ENCODE data around the gene IGFBP3. TPM values are rescaled to one million over a fixed set of nuclear protein-coding genes. Genes with fewer than 3 reads are reported as not detected.

Gene IGFBP3
- total and polyA plus RNA-seq, 5 donors from 2014 or later, result 0.16 to 0.99 (median 0.19) TPM; not detected in 2

- no peaks in the 10 kb centered on the region for H3K36me3 Mint-ChIP-seq
- no peaks in the 10 kb centered on the region for H3K4me1 Mint-ChIP-seq
- no peak overlapping the region for H3K4me3 Mint-ChIP-seq
- H3K27me3 ChIP-seq (ENCODE audit: control insufficient read depth, insufficient read depth, low read length), result peaks cover 2% of the 10 kb centered on the region
- no peaks in the 10 kb centered on the region for H3K9me3 ChIP-seq (ENCODE audit: control insufficient read depth in 2 of 2, low read length in 2 of 2)
- ATAC-seq (ENCODE audit: low read depth in 2 of 2) (no peak), DNase-seq (no peak)
- H3K27me3 Mint-ChIP-seq, result peaks cover 22% of the 10 kb centered on the region
- no peak overlapping the region for H3K27ac Mint-ChIP-seq
- H3K4me1 ChIP-seq (ENCODE audit: control insufficient read depth, insufficient read depth, low read length, poor library complexity, severe bottlenecking), result no peaks in the 10 kb centered on the region
- H3K9me3 Mint-ChIP-seq, result peaks cover 0 to 1% (median 0%) of the 10 kb centered on the region in 7 donors
- no peak overlapping the region for H3K4me3 ChIP-seq (ENCODE audit: low read depth, low read length)
- no peaks in the 10 kb centered on the region for H3K36me3 ChIP-seq (ENCODE audit: control insufficient read depth, insufficient read depth, low read length)
- H3K27ac ChIP-seq (ENCODE audit: insufficient read depth, low read length, poor library complexity, severe bottlenecking), result no peak overlapping the region
Observed at GRCh38 chr7:45865594-45866410, 55.3 kb downstream of the IGFBP3 start.

GRCh38 chr7:45863715-45864114 is 57.4 kb downstream of the IGFBP3 start:
- Histone ChIP-seq H3K36me3 (ENCODE audit: control insufficient read depth, insufficient read depth, low read length) (no peaks in the 10 kb centered on the region), H3K27ac (ENCODE audit: insufficient read depth, low read length, poor library complexity, severe bottlenecking) (no peak overlapping the region), H3K27me3 (ENCODE audit: control insufficient read depth, insufficient read depth, low read length) (peaks cover 2% of the 10 kb centered on the region), H3K4me1 (ENCODE audit: control insufficient read depth, insufficient read depth, low read length, poor library complexity, severe bottlenecking) (no peaks in the 10 kb centered on the region), H3K9me3 (ENCODE audit: control insufficient read depth in 2 of 2, low read length in 2 of 2) (no peaks in the 10 kb centered on the region), H3K4me3 (ENCODE audit: low read depth, low read length) (no peak overlapping the region)
- no peak overlapping the region for H3K4me3 Mint-ChIP-seq
- peaks cover 0 to 2% (median 0%) of the 10 kb centered on the region in 7 donors for H3K9me3 Mint-ChIP-seq
- H3K36me3 Mint-ChIP-seq, result no peaks in the 10 kb centered on the region
- peaks cover 17% of the 10 kb centered on the region for H3K27me3 Mint-ChIP-seq
- no peaks in the 10 kb centered on the region for H3K4me1 Mint-ChIP-seq
- no peak overlapping the region for H3K27ac Mint-ChIP-seq
- no peak for DNase-seq
- ATAC-seq (ENCODE audit: low read depth in 2 of 2), result no peak

Other genes with a start within 250 kb of the IGFBP3 start
- gene CCDC201, start 48.2 kb downstream of the IGFBP3 start, total RNA-seq, result not detected
- gene CCDC201, start 48.2 kb downstream of the IGFBP3 start, polyA plus RNA-seq, result not detected
- gene IGFBP1, start 32.8 kb downstream of the IGFBP3 start, total RNA-seq, result not detected
- gene IGFBP1, start 32.8 kb downstream of the IGFBP3 start, polyA plus RNA-seq, result not detected